HG02973 (cell line): ENCODE data around the gene NHERF1.

ENCODE experiments used
- ATAC-seq: cut with Tn5 transposase; IDR thresholded peaks from one replicate; pipeline ENCODE4 v1.9.1; 2021; ENCODE audit warnings: moderate library complexity; ENCODE audit not compliant: unreplicated experiment

The NHERF1 gene

DNA sequence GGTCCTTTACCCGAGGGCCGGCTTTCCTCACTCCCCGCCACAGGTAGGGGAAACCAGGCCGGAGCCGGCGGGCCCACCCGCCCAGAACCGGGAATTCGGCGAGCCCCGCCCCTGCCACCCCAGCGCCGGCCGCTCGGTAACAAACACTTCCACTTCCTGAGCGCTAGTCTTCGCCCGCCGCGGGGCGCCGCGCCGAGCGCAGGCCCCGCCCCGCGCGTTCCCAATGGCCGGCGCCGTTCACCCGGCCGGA, 224 bp upstream of the NHERF1 start:
- peak; percentile 79 for ATAC-seq

DNA sequence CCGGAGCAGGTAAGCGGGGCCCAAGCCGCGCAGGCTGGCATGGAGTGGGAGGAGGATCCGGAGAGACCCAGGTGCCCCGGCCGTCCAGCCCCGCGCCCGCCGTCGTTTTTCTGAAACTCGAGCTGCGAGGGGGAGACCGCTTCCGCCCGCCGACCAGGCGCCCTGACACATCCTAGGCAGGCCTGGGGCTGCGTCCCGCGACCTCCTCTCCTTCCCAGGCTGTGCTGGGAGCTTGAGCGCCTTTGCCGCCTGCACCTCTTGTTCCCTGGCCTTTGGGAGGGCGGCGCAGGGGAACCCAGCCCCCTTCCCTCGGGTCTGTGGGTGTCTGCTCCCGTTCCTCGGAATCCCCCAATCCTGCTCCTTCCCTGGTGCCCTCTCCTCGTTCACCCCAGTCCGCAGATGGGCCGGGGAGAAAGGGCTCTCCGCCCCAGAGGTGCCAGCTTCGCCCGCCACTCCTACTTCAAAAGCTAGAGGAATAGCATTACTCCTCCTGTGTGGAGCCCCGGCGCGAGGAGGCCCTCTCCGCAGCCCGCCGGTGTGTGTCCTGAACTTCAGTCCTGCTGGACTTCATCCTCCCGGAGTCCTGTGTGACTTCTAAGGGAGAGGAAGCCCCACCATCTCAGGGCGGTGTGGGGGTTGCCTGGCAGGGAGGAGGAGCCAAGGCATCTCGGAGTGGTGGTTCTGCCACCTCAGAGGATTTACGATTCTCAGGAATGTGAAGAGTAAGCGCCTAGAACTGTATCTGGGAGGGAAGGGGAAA, 1.0 kb downstream of the NHERF1 start:
- peak; percentile 10 for ATAC-seq

DNA sequence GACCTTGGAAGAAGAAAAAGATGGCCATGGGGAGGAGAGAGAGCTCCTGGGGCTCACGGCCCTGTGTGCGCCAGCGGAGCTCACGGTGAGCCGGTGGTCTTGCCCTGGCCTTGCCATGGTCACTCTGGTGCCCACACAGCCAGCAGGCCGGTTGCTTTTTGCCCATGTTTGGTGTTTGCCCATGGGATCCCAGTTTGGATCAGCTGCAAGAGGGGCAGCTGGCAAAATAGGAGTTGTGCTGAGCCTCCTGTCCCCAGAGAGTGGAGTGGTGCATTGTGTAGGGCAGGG, 1.6 kb downstream of the NHERF1 start:
- ATAC-seq: no peak

DNA sequence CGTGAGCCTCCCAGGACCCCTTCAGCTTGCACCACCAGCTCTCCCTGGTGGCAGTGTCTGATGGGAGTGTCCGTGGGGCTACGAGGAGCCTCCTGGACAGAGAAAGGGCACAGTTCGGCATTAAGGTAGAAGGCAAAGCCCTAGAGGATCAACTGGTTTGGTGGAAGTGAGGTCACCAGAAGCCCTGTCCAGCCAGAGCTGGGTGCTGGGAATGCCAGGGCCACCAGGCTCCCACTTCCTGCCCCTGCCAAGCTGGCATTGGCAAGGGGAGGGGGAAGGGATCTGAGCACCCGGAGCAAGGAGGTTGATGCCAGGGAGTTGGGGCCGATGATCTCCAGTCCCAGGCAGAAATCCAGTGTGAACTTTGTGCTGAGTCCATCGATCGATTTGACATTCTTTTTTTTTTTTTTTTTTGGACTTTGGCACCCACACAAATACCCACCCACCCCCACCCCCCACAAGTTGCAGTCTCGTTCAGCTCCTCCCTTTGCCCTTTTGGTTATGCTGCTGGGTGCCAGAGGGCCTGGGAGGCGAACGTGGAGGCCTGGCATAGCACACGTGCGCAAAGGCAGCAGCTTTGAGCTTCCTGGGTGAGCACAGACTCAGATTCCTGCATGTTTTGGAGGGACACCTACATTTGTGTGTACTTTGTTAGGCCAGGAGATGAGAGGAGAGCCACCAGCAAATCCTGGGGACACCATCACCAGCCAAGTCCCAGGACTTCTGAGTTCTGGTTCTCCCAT, 2.1 kb downstream of the NHERF1 start:
- no peak for ATAC-seq

DNA sequence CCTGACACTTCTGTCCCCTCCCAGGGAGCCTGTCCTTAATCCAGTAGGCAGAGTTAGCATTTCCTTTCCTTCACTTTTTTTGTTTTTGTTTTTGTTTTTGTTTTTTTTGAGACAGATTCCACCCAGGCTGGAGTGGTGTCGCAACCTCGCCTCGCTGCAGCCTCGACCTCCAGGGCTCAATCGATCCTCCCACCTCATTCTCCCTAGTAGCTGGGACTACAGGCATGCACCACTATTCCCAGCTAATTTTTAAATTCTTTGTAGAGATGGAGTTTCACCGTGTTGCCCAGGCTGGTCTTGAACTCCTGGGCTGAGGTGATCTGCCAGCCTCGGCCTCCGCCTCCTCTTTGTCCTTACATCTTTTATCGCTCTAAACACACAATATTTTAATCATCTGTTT, 4.0 kb downstream of the NHERF1 start:
- no peak for ATAC-seq

DNA sequence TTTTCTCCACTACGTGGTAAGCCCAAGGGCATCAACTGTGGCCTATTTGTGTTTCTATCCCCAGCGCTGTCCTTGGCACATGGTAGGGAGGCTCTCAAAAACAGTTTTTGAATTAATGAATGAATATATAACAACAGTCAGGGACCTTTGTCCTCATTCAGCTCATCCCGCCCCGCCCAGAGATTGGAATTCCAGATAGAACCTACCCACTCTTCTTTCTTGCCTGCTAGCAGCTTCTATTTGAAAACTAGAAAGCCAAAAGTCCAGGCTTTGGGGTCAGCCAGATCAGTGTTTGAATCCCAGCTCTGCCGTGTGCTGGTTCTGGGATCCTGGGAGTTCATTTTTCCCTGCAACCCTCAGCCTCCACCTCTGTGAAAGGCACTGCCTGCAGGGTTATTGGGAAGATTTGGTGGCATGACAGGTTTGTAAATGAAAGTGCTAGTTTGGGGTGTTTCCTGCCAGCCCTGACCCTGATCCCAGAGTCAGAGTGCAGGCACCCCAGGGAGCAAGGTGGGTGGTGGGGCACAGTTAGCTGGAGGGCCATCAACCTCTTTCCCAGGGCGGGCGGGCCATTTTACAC, 4.5 kb downstream of the NHERF1 start:
- no peak for ATAC-seq

DNA sequence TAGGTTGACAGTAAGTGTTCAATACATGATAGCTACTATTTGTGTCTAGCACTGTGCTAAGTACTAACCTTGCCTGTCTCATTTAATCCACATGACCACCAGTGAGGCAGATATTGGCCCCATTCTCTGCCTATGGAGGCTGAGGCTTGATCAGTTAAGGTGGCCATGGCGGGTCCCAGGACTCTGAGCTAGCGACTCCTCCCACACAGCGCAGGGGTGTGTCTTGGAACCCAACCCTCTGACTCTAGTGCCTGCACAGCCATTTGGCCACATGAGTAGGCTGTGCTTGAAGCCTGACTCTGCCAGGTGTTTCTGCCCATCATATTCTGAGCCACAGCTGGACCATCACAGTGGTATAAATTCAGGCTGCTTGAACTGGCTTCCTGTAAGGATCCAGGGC, 6.4 kb downstream of the NHERF1 start:
- no peak for ATAC-seq

DNA sequence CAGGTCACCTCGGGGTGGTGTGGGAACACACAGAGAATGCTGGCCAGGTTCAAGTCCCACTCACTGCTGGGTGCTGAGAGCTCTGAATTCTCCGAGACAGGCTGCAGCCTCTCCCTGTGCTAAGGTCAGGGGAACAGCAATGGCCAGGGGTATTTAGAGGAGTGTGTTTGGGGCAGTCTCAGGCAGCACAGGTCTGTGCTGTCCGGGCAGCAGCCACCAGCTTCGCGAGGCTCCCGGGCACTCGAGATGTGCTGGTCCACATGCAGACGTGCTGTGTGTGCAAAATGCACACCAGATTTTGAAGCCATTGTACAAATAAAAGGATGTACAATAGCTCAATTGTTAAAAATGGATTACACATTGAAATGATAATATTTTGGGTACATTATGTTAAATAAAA, 7.1 kb downstream of the NHERF1 start:
- ATAC-seq: no peak

DNA sequence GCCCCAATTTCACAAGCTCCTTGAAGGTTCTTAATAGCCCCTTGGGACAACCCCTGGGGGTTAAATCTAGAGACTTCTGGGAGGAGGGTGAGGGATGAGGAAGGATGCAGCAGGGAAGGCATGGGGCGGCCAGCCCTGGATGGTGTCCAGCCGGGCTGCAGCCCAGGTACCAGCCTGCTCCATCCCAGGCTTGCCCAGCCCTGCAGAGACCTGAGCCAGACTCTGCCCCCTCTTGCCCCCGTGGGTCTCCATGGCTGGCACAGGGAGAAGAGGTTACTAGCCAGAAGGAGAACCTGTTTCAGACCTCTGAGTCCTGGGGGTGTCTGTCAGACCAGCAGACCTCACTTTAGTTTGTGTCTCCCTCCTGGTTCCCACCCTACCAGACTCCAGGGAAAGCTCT, 8.5 kb downstream of the NHERF1 start:
- no peak for ATAC-seq

DNA sequence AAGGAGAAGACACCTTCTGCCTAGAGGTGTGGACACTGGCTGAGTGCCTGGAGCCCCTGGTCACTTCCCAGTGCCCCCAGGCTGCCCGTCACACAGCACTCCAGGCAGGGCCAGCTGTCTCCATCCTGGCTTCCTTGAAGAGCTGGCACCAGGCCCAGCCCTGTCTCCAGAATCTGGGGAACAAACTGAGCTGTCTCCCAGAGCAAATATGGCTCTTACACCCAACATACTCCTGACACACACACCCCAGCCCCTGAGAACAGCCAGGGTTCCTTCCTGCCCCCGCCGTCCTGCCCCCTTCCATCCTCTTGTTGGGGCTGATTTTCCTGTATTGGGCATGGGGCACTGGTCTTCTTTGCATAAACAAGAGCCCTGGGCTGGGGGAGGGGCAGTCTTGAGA, 9.1 kb downstream of the NHERF1 start:
- no peak for ATAC-seq

DNA sequence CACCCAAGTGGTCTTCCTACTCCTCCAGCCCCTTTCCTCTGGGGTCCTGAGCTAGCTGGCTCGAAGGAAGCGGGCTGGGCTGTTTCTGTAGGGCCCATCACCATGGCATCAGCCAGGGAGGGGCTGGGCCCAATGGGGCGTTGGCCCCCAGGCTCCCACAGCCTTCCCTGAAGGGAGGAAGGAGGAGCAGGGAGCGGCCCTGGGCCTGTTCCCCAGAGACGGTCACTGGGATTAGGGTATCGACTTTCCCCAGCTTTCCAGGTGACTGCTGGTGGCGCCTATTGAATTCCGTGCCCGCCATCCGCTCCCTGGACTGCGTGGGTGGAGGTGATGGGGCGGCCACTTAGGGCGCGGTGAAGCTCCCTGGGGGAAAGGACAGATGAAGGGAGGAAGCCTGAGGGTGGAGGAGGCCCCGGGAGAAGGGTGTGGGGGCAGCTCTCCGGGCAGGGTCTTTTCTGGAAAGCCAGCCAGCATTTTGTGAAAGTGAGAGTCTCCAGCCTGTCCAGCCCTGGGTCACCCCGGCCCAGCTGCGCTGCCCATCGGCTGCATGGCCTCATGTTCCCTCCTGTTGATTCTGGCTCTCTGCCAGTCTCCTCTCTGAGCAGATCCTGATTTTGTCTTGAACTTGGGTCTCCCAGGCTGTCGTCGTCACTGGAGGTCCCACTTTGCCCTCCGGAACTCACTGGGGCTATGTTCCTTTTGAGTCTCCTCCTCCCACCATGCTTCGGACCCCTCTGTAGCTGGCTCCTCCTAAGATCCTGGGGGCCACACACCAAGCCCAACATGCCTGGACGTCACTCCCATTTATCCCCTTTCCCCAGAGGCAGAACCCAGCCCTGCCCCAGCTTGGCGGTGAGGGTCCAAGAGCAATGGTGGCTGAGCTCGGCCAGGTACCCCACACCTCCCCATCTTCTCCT, 9.8 kb downstream of the NHERF1 start:
- no peak for ATAC-seq

DNA sequence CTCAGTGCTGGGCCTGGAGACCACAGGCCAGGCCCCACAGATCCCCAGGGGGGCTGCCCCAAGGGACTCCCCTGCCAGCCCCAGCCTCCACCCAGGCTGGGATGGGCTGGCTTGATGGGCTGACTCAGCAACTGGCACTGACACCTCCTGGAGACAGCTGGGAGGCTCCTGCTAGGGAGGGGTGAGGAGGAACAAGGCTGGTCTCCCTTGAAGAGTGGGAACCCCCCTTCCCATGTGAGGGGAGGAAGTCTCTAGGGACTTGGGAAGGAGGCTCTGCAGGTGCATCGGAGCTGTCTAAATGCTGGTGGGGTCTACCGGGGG, 10.4 kb downstream of the NHERF1 start:
- ATAC-seq: no peak

DNA sequence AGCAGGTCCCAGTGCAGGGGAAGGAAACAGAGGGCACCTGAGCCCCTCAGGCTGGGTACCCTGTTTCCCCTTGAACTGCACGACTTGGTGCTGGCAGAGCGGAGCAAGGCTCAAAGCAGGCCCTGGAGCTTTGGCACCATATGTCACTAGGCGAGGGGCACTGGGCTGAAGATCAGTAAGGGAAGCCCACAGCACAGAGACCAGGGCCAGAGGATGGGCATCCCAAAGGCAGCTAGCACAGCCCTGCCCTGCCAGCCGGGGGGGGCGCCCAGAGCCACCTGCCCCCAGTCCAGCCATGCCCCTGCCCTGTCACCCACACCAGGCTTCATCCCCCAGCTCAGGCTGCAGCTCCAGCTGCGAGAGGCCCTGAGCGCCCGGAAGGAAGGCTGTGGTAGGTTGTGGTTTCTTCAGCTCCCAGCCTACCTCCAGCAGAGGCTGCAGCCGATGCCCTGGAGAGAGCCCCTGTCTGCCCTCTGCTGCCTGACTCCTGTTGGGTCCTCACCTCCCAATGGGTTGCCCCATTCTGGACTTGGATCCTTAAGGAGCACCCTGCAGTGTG, 10.9 kb downstream of the NHERF1 start:
- no peak for ATAC-seq

DNA sequence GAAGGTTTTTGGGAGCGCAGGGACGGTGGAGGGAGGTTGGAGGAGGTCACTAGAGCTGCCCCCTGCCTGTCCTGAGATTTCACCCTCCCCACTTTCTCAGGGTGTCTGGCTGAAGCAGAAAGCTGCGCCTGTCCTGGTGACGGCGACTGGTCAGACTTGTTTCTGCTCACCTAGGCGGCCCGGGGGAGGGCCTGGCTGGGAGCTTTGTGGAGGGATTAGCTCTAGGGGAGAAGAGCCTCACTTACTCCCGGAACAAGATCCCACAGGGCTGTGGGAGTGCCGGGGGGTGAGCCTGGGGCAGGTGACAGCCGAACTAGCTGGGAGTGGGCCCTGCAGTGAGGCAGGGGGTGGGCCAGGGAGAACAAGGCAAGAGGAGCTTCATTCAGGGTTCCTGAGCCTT, 11.5 kb downstream of the NHERF1 start:
- no peak for ATAC-seq

DNA sequence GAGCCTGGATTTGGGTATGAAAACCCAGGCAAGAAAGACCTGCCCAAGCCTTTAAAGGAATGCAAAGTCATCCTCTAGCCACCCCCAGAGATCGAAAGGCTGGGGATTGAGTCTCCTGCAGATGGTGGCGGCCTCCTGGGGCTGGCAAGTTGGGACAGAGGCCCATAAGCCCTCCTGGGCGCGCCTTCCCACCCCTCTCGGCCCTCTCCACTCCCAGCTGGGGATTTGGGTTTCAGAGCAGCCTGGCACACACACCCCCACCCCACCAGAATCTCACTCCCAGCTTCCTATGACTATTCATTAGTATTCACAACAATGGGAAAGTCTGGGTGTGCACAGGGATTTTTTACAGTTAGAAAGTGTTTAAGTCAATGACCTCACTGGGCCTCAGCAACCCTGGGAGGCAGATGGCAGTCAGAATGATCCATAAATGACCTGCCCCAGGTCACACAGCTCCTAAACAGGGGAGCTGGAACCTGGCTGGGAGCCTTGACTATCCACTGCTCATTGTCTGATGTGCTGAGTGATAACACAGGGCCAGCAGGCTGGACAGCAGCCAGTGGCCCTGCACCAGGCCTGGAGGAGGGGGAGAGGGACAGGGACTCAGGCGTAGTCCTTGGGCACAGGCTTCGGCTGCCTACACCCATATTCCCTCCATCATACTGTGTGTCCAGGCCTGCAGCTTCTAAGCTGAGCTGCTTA, 12.1 kb downstream of the NHERF1 start:
- no peak for ATAC-seq

DNA sequence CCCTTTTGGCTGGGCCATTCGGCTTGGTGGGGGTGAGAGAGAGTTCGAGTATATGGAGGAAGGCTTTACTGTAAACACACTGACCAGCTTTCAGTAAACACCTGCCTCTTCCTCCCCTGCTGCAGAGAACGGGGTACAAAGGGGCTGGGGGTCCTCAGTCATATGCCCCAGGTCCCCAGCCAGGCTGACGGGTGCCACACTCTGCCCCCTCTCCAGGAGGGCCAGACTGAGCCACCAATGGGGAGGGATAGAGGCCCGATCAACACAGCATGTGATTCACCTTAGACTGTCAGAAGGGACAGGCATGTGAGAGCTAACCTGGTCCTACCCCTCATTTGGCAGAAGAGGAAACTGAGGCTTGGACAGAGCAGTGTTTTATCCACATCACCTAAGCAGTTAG, 13.0 kb downstream of the NHERF1 start:
- ATAC-seq: no peak

DNA sequence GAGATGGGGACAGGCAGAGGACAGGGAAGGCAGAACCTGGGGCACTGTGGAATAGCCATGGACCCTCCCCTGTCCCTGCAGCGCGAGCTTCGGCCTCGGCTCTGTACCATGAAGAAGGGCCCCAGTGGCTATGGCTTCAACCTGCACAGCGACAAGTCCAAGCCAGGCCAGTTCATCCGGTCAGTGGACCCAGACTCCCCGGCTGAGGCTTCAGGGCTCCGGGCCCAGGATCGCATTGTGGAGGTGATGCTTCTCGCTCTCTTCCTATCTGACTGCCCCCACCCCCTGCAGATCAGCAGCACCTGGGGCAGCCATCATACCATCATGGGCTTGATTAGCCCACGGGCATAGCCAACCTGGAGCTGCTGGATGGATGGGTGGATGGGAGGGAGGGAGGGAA, 13.5 kb downstream of the NHERF1 start:
- no peak for ATAC-seq

DNA sequence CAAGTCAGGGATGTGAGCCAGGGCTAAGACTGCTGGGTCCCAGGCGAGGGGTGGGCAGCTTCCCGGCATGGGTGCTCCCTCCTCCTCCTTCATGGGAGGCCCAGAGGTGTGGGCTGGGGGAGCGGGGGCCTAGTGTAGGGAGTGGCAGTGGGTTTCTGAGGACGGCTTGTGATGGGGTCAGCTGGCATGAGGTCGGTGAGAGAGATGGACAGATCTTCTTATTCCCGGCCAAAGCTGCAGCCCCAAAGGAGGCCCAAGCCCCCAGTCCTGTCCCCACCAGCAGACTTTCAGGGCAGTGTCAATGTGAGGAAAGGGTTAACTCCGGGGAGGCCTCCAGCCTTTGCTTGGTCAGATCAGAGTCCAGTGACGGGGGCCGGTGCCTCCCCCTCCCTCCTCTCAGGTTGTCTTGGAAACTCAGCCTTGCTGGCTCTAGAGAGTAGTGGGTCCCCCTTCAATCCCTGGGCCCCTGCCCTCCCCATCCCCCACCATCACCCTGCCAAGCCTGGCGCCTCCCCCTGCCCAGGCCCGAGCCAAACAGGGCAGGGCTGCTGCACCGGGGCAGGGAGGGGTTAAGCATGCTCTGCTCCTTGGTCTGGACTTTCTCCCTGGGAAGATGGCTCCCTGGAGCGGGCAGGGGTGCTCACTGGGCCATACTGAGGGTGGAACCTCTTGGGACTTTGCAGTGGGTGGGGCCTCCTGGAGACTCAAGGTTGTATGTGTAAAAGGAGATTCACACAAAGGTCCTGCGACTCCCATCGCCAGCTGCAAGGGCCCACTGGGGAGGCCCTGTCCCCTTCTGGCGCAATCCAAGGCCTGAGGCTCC, 15.3 kb downstream of the NHERF1 start:
- ATAC-seq: no peak

DNA sequence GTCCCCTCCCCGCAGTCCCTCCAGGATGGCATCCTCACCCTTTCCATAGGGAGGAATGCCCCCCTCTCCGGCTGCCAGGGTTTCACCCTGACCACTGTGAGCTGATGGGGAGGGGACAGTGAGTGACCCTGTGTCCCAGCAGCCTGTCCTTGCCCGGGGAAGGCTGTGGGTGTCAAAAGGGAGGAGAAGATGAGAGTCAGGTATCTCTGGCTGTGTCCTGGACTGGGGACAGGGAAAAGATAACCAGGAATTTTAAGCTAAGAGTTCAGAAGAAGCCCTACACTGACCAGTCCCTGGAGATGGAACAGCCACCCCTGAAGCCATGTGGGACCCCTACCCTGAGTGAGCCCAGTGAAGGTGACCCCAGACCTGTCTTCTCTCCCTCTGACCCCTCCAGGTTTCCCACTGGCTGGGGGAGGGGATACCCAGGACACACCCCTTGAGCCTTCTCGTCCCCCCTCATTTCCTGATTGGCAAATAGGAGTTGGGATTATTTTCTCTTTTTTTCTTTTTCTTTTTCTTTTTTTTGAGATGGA, 16.4 kb downstream of the NHERF1 start:
- no peak for ATAC-seq

DNA sequence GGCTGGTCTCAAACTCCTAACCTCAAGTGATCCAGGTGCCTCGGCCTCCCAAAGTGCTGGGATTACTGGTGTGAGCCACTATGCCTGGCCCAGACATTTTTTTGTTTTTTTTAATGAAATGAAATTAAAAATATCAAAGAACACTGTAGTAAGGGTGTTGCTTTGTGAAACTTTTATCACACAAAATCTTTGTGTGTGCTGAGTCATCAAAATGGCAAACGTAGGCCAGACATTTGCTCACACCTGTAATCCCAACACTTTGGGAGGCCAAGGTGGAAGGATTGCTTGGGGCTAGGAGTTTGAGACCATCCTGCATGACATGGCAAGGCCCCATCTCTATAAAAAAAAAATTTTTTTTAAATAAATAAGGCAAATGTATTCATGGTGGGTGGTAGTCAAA, 18.0 kb downstream of the NHERF1 start:
- no peak for ATAC-seq
